Muscle of leg (tissue), 11 donors: Measurements from ENCODE around the gene CNOT10. TPM values are rescaled to one million over a fixed set of nuclear protein-coding genes. Genes with fewer than 3 reads are reported as not detected.

Source experiments
- DNase-seq: peaks from one replicate; pipeline ENCODE4 v3.0.0; 2013
- H3K27ac ChIP-seq: one replicate; pipeline ENCODE4 v1.5.1; 2013; ENCODE audit warnings: mild to moderate bottlenecking, low read length, control low read depth
- H3K27me3 ChIP-seq: one replicate; pipeline ENCODE4 v1.6.1; 2013; ENCODE audit warnings: low read length; ENCODE audit not compliant: control insufficient read depth, insufficient read depth
- H3K36me3 ChIP-seq: one replicate; pipeline ENCODE4 v1.6.1; 2013; ENCODE audit warnings: low read length; ENCODE audit not compliant: control insufficient read depth, insufficient read depth
- H3K4me1 ChIP-seq: one replicate; pipeline ENCODE4 v1.6.1; 2013; ENCODE audit warnings: low read length; ENCODE audit not compliant: control insufficient read depth, insufficient read depth
- H3K4me3 ChIP-seq: one replicate; pipeline ENCODE4 v1.5.1; 2013; ENCODE audit warnings: low read length, control low read depth
- H3K9me3 ChIP-seq: replicated peaks from 2 replicates; pipeline ENCODE4 v1.6.1; 2013; ENCODE audit warnings: low read depth, low read length; ENCODE audit not compliant: control insufficient read depth
- WGBS: methylation state at CpG from one replicate; pipeline ENCODE4 v1.1.5; 2013; ENCODE audit warnings: missing lambda C conversion rate; ENCODE audit not compliant: insufficient coverage; 5-methylcytosine and 5-hydroxymethylcytosine counted together
- polyA plus RNA-seq, 8 donors: library from polyadenylated mRNA; unstranded; fragments of 120-200 nt; gene quantifications; one replicate each; pipeline versions ENCODE4 v1.2.1 to v1.2.3, GENCODE V29; 2013; ENCODE audit warnings: inconsistent platforms in 1 of 8, low replicate concordance in 1 of 8; ENCODE audit not compliant: insufficient read length in 8 of 8, insufficient read depth in 1 of 8
- total RNA-seq: library from RNA; stranded (reverse); fragments of 120-200 nt; gene quantifications from one replicate; pipeline ENCODE4 v1.2.4, GENCODE V29; 2013

The CNOT10 gene
- total and polyA plus RNA-seq, 9 donors = 18.7 to 27.9 (median 22.6) TPM

DNA sequence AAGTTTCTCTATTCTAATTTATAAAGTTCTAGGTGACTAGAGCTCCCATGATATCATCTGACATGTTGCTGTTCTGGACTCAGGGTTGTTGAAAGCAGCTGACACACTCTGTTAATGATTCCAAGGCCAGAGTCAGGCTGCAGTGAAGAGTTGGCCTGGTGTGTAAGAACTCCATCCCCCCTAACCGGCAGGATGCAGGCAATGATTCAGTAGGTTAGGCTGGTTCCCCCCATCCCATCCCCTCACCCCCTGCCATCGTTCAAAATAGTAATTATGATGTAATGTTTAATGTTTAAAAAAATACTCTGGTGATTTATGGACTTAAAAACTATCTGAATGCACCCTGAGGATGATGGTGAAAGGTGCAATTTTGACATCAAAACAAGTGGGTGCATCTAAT is 128.2 kb downstream of the CNOT10 start:
- no peaks in the 10 kb centered on the region for H3K36me3 ChIP-seq
- no peak overlapping the region for H3K27ac ChIP-seq
- H3K4me1 ChIP-seq = peaks cover 7% of the 10 kb centered on the region
- DNase-seq = no peak
- no peaks in the 10 kb centered on the region for H3K9me3 ChIP-seq
- no peak overlapping the region for H3K4me3 ChIP-seq
- peaks cover 31% of the 10 kb centered on the region for H3K27me3 ChIP-seq
- no CpG with 5 or more reads among the region's 2 CpGs for WGBS

DNA sequence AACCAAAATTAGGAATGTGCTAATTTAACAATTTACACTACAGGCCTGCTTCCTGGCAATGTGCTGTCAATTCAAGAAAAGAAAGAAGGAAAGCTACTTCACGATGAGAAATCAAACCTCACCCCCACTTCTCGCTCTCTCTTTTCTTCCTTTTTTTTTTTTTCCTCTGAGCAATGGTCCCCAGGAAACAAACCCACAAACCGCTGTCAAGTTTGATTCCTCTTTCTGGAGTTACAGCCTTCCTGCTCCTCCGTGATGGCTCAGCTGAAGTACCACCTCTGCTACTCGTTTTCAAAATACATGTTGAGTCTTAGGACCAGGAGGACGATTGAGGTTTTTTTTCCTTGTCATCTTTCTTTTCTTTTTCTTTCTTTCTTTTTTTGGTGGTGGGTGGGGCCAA is 129.4 kb downstream of the CNOT10 start:
- WGBS = no CpG with 5 or more reads among the region's 6 CpGs
- no peak overlapping the region for H3K4me3 ChIP-seq
- peaks cover 10% of the 10 kb centered on the region for H3K4me1 ChIP-seq

DNA sequence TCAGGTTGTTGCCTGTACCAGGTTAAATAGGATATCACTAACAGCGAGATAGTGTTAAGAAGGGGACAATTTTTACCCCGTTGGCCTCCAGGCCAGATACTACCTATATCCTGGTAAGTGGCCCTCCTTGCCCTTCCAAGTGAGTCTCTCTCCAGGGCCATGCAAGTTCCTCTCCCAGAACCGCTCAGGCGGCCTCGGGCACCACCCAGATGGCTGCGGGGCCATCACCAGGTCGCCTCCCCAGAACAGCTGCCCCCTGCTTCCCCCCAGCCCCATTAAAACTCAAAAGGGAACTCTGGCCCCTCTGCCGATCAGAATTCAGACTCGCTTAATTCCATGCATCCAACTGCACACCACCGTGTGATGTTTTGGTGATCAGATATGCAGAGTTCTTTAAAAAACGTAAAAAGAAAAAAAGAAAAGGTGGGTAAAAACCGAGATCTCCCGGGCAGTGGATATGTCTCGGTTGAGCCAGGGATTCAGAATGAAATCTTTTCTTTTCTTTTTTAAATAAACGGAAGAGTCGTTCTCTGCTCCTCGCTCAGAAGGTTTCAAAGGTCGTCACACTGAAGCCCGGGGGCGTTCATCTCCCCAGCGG is 131.0 kb downstream of the CNOT10 start:
- DNase-seq = no peak
- H3K4me3 ChIP-seq = no peak overlapping the region

More for the DNA sequence above, 129.4 kb downstream of the CNOT10 start:
- H3K27me3 ChIP-seq = peaks cover 40% of the 10 kb centered on the region
- H3K9me3 ChIP-seq = no peaks in the 10 kb centered on the region
- H3K27ac ChIP-seq = no peak overlapping the region
- peak; percentile 47 for DNase-seq
- no peaks in the 10 kb centered on the region for H3K36me3 ChIP-seq

DNA sequence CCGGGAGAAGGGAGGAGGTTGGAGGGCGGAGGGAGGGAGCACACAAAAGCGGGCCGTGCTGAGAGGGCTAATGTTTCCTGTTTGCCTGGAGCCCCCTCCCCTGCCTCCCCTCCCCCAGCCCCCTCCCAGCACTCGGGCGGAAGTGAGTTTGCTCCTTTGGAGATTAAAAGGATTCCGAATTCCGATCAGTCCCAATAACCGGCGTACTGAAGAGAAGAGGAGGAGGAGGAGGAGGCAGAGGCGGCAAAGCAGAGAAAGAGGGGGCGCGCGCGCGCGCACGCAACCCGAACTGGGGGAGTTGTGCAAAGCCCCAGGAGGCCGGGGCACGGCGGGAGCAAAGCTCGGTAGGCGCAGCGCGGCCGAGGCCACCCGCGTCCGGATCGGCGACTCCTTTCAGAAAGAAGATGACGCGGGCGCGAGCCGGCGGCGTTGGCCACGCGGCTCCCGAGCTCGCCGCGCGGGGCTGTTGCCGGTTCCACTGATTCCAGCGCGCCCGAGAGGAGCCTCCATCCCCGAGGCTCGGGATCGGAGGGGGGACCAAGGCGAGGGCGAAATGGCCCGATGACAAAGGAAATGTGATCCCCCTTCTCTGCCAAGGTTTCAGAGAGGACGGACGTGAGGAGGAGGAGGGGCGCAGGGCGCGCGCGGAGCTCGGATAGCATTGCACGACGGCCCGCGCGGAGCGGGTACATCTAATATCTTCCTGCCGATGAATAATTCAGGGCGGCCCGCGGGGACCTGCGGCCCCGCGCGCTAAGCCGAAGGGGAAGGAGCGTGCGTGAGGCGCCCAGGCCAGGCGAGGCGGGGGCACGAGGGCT is 131.7 kb downstream of the CNOT10 start:
- under 1% methylated on average over 77 of the region's 85 CpGs for WGBS
- peaks cover 60% of the 10 kb centered on the region for H3K27me3 ChIP-seq

More for the DNA sequence above, 131.0 kb downstream of the CNOT10 start:
- H3K4me1 ChIP-seq = peaks cover 10% of the 10 kb centered on the region
- H3K36me3 ChIP-seq = no peaks in the 10 kb centered on the region
- H3K27me3 ChIP-seq = peaks cover 55% of the 10 kb centered on the region
- WGBS = no CpG with 5 or more reads among the region's 21 CpGs
- no peak overlapping the region for H3K27ac ChIP-seq
- no peaks in the 10 kb centered on the region for H3K9me3 ChIP-seq

DNA sequence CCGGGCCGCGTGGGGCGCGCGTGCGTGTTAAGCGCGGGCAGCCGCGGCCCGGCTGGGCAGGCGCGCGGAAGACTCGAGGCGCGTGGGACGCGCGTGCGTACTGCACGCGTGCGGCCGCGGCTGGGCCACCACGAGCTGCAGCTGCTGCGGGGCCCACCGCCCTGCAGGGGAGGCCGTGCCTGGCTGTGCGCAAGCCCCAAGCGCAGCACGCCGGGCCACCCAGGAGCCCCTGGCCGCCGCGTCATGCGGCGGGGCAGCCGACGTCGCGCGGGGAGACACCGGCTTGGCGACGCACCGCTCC is 132.2 kb downstream of the CNOT10 start:
- under 1% methylated on average over 49 of the region's 49 CpGs for WGBS
- DNase-seq = peak; percentile 22
- Histone ChIP-seq H3K27me3 (peaks cover 65% of the 10 kb centered on the region), H3K27ac (no peak overlapping the region), H3K36me3 (no peaks in the 10 kb centered on the region), H3K4me1 (peaks cover 16% of the 10 kb centered on the region), H3K9me3 (no peaks in the 10 kb centered on the region), H3K4me3 (peak overlapping the region; percentile 26)

More for the DNA sequence above, 131.7 kb downstream of the CNOT10 start:
- Histone ChIP-seq H3K27ac (no peak overlapping the region), H3K9me3 (no peaks in the 10 kb centered on the region), H3K36me3 (no peaks in the 10 kb centered on the region), H3K4me1 (peaks cover 10% of the 10 kb centered on the region), H3K4me3 (peak overlapping the region; percentile 44)
- DNase-seq = peak; percentile 33

DNA sequence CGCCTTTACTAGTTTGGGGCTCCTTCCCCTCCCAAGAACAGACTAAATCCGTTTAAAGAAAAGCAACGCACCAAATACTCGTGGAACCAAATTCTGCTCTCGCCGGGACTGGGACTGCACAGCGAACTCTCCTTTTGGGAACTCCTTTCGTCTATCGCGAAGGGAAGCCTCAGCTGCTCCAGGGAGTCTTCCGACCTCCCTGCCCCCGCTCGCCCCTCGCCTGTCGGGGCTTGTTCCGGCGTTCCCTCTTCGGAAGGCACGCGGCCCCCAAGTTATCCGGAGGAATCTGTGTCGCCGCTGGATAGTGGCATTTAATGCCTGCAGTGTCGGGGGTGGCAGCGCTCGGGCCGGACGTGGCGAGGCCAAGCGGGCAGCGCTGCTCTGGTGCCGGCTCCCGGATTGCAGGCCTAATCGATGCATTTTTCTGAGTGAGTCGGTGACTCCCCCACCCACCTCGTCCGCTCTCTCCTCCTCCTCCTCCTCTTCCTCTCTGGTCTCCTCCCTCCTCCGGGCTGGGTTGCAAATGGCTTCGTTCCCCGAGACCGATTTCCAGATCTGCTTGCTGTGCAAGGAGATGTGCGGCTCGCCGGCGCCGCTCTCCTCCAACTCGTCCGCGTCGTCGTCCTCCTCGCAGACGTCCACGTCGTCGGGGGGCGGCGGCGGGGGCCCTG is 132.7 kb downstream of the CNOT10 start, which contains the start of gene TRIM71:
Gene TRIM71 (plus strand): TSS at position 440 of the 671 bp plus-strand sequence. CDS start 84 bp downstream, at position 524.
- WGBS = under 1% methylated on average over 59 of the region's 59 CpGs
- Histone ChIP-seq H3K36me3 (no peaks in the 10 kb centered on the region), H3K27ac (no peak within 1 kb of the TSS), H3K4me3 (peak within 1 kb of the TSS; percentile 44), H3K4me1 (peaks cover 16% of the 10 kb centered on the region), H3K9me3 (no peaks in the 10 kb centered on the region), H3K27me3 (peaks cover 67% of the 10 kb centered on the region)
- peak; percentile 18 for DNase-seq

DNA sequence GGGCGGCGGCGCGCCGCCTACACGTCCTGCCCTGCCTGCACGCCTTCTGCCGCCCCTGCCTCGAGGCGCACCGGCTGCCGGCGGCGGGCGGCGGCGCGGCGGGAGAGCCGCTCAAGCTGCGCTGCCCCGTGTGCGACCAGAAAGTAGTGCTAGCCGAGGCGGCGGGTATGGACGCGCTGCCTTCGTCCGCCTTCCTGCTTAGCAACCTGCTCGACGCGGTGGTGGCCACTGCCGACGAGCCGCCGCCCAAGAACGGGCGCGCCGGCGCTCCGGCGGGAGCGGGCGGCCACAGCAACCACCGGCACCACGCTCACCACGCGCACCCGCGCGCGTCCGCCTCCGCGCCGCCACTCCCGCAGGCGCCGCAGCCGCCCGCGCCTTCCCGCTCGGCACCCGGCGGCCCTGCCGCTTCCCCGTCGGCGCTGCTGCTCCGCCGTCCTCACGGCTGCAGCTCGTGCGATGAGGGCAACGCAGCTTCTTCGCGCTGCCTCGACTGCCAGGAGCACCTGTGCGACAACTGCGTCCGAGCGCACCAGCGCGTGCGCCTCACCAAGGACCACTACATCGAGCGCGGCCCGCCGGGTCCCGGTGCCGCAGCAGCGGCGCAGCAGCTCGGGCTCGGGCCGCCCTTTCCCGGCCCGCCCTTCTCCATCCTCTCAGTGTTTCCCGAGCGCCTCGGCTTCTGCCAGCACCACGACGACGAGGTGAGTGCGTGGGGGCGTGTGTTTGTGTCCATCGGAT is 133.4 kb downstream of the CNOT10 start:
- Histone ChIP-seq H3K27me3 (peaks cover 70% of the 10 kb centered on the region), H3K4me3 (no peak overlapping the region), H3K9me3 (no peaks in the 10 kb centered on the region), H3K4me1 (peaks cover 16% of the 10 kb centered on the region), H3K27ac (no peak overlapping the region), H3K36me3 (no peaks in the 10 kb centered on the region)
- peak; percentile 9 for DNase-seq
- under 1% methylated on average over 108 of the region's 111 CpGs for WGBS

DNA sequence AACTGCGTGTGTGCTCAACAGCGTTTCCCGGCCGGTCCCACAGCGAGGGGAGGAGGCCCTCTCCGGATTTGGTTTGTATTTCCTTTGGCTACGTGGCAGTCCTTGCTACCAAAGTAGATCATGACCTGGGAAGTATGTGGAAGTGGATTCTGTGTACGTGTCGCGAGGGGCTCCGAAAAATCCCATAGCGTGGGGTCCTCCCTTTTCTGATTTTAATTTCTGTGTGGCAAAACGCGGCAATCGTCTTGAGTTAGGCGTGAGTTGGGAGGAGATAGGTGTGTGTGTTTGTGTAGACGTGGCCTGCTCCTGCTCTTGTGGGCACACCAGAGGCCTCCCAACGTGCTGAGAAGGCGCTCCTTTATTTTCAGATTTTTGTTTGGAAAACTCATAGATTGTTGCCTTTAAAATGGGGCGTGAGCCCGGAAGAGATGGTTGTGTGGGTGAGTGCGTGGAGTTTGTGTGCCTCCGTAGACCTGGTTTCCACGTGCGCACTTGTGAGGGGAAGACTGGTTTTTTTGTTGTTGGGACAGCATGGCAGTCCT is 134.1 kb downstream of the CNOT10 start:
- Histone ChIP-seq H3K27ac (no peak overlapping the region), H3K4me3 (no peak overlapping the region), H3K4me1 (peaks cover 16% of the 10 kb centered on the region), H3K9me3 (no peaks in the 10 kb centered on the region), H3K36me3 (no peaks in the 10 kb centered on the region), H3K27me3 (peaks cover 71% of the 10 kb centered on the region)
- WGBS = 21% methylated on average over 23 of the region's 25 CpGs
- DNase-seq = no peak

DNA sequence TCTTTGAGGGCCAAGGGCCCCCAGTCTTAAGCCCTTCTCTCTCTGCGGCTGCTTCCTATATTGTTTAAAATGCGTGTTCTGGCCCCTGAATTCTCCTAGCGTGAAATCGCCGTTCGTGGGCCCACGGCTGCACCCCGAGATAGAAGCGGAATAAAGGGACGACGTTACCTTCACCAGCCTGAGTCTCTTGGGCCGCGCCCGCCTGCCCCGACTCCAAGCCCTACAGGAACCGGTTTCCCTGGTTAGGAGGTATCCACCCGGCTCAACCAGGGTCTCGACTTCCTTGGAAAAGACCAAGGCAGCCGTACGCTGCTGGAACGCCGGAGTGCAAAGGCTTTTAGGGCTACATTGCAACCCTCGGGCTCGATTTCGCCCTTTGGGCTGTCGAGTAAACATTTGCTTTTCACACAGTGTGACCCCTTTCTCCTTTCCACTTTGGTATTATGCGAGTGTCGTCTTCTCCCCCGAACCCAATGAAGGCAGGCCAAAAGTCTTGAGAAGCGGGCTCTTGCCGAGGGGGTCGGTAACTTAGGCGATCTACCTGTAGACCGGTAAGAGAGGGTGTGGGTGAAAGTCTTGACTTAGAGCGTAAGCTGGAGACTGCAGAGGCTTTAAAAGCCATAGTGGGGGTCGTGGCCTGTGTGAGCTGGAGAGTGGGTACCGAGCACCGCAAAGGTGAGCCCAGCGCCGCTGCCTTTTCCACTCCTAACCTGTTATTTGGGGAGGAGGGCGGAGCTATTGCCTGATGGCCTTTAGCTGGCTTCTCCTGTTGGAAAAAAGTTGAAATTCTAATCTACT is 134.8 kb downstream of the CNOT10 start:
- no peaks in the 10 kb centered on the region for H3K36me3 ChIP-seq
- peaks cover 16% of the 10 kb centered on the region for H3K4me1 ChIP-seq
- H3K4me3 ChIP-seq = no peak overlapping the region
- no peak overlapping the region for H3K27ac ChIP-seq
- DNase-seq = no peak
- no peaks in the 10 kb centered on the region for H3K9me3 ChIP-seq
- H3K27me3 ChIP-seq = peaks cover 74% of the 10 kb centered on the region
- 38% methylated on average over 31 of the region's 41 CpGs for WGBS
